Stimulated activated CD8-positive, alpha-beta memory T cell treated with anti-CD3 and anti-CD28 coated beads, Interleukin-4, amount 100 ng/mL, for 1 hour (primary cell): ENCODE data around the gene EFCAB9.

Source experiments
- DNase-seq, 2 donors: peaks; one replicate each; pipeline ENCODE4 v3.0.0-alpha.2; 2020; ENCODE audit warnings: low read depth in 2 of 2, low spot score in 1 of 2

Gene EFCAB9

GRCh38 chr5:172235827-172236736 lies 42.1 kb downstream of the EFCAB9 start:
- DNase-seq = no peak

GRCh38 chr5:172238334-172238733 lies 44.4 kb downstream of the EFCAB9 start:
- no peak for DNase-seq

- DNase-seq = no peak
Observed at GRCh38 chr5:172243302-172243701, 49.3 kb downstream of the EFCAB9 start.

- DNase-seq = no peak
Observed at GRCh38 chr5:172245046-172245445, 51.1 kb downstream of the EFCAB9 start.

GRCh38 chr5:172245703-172246125 lies 51.7 kb downstream of the EFCAB9 start:
- DNase-seq = no peak

- DNase-seq = no peak
Observed at GRCh38 chr5:172248637-172249036, 54.7 kb downstream of the EFCAB9 start.

- no peak for DNase-seq
Observed at GRCh38 chr5:172251419-172251818, 57.4 kb downstream of the EFCAB9 start.

GRCh38 chr5:172252501-172252900 lies 58.5 kb downstream of the EFCAB9 start:
- no peak for DNase-seq
